Mesendoderm (in vitro differentiated cells): ENCODE measurements around the gene FAM181A. TPM values are rescaled to one million over a fixed set of nuclear protein-coding genes. Genes with fewer than 3 reads are reported as not detected.
A peak's percentile ranks its signal among the peaks of the same experiment; 100 is the strongest.

Source experiments
- DNase-seq: peaks from one replicate; pipeline ENCODE4 v3.0.0; 2013
- H2AK5ac ChIP-seq: 2 replicates; pipeline ENCODE4 v1.6.1; 2013; ENCODE audit warnings: low read length, inconsistent platforms
- H2BK120ac ChIP-seq: 2 replicates; pipeline ENCODE4 v1.6.1; 2013; ENCODE audit warnings: low read depth, mild to moderate bottlenecking, low read length, moderate library complexity, mixed read lengths
- H2BK15ac ChIP-seq: replicated peaks from 2 replicates; pipeline ENCODE4 v1.6.1; 2013; ENCODE audit warnings: low read depth, mild to moderate bottlenecking, moderate library complexity
- H2BK5ac ChIP-seq: 2 replicates; pipeline ENCODE4 v1.6.1; 2013; ENCODE audit warnings: low read length, inconsistent platforms
- H3K18ac ChIP-seq: 2 replicates; pipeline ENCODE4 v1.6.1; 2013; ENCODE audit warnings: mild to moderate bottlenecking, low read length, mixed read lengths
- H3K23ac ChIP-seq: one replicate; pipeline ENCODE4 v1.6.1; 2013; ENCODE audit warnings: low read length
- H3K27ac ChIP-seq: 2 replicates; pipeline ENCODE4 v1.5.1; 2013; ENCODE audit warnings: low read depth, mild to moderate bottlenecking, inconsistent platforms, low read length, moderate library complexity
- H3K27me3 ChIP-seq: 2 replicates; pipeline ENCODE4 v1.6.1; 2013; ENCODE audit warnings: low read length, control low read depth, mild to moderate bottlenecking, inconsistent platforms; ENCODE audit not compliant: insufficient read depth, poor library complexity
- H3K36me3 ChIP-seq: 2 replicates; pipeline ENCODE4 v1.6.1; 2013; ENCODE audit warnings: low read length, inconsistent platforms; ENCODE audit not compliant: control insufficient read depth, insufficient read depth
- H3K4ac ChIP-seq: one replicate; pipeline ENCODE4 v1.6.1; 2013; ENCODE audit warnings: low read depth, mild to moderate bottlenecking, low read length, moderate library complexity
- H3K4me1 ChIP-seq: 2 replicates; pipeline ENCODE4 v1.6.1; 2013; ENCODE audit warnings: low read depth, low read length, inconsistent platforms; ENCODE audit not compliant: control insufficient read depth
- H3K4me2 ChIP-seq: 2 replicates; pipeline ENCODE4 v1.6.1; 2013; ENCODE audit warnings: low read length
- H3K4me3 ChIP-seq: 2 replicates; pipeline ENCODE4 v1.5.1; 2013; ENCODE audit warnings: mild to moderate bottlenecking, low read length
- H3K56ac ChIP-seq: one replicate; pipeline ENCODE4 v1.6.1; 2013; ENCODE audit warnings: low read length
- H3K79me1 ChIP-seq: 2 replicates; pipeline ENCODE4 v1.6.1; 2013; ENCODE audit warnings: low read length, inconsistent platforms
- H3K79me2 ChIP-seq: 2 replicates; pipeline ENCODE4 v1.6.1; 2013; ENCODE audit warnings: mild to moderate bottlenecking, low read length; ENCODE audit not compliant: control insufficient read depth, insufficient read depth
- H3K9ac ChIP-seq: 2 replicates; pipeline ENCODE4 v1.6.1; 2013; ENCODE audit warnings: low read length, inconsistent platforms
- H4K5ac ChIP-seq: one replicate; pipeline ENCODE4 v1.6.1; 2013; ENCODE audit warnings: low read length
- H4K8ac ChIP-seq: one replicate; pipeline ENCODE4 v1.6.1; 2013; ENCODE audit warnings: low read depth, mild to moderate bottlenecking, control low read depth, low read length, moderate library complexity
- WGBS: extraction: QIAGEN DNeasy Blood & Tissue Kit; methylation state at CpG from one replicate; pipeline ENCODE4 v1.1.7; 2013; ENCODE audit warnings: low lambda C conversion rate, missing lambda C conversion rate; ENCODE audit not compliant: insufficient coverage; ENCODE audit errors: extremely low coverage; 5-methylcytosine and 5-hydroxymethylcytosine counted together
- polyA plus RNA-seq, 2 experiments: library from polyadenylated mRNA; stranded (reverse); fragments of 200-250 nt; gene quantifications; one replicate each; pipeline ENCODE4 v1.2.3, GENCODE V29; 2013

FAM181A gene
- polyA plus RNA-seq (2013, experiment 1 of 2): not detected
- polyA plus RNA-seq (2013, experiment 2 of 2): not detected

DNA sequence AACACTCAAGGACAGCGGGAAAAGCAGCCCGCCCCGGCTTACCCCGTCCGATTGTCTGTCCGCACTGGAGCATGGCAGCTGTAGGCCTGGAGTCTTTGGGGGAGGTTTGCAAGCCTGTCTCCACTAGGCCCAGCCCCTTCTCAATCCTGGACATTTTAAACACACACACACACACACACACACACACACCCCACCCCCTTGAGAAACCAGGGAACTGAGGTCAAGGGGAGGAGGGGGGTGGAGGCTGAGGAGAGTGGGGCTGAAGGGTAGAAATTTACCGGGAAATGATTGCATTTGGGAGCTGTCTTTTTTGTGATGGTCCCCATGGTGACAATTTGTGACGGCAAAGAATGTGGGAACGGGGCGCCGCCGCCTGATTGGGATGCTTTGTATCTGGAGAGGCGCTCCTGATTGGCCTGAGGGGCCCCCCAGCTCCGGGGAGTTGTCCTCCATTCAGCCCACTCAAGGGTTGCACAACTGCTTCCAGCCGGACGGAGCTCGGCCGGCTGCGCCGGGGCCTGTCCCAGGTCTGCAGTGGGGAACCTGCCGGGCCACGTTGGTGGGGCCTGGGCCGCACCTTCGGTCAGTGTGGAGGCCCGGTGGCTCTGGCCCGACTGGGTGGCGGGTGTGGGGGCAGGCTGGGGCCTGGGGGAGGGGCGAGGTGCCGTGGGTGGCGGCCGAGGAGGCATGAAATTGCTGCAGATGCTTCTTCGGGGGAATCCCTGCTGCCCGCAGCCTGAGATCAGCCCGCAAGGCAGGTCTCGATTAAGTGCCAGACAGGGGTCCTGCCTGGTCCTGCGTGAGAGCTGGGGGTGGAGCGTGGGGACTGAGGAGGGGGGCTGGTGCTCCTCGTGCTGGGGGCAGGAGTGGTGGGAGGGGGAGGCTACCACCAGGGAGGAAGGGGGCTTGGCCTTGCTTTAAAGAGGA lies at the start of gene FAM181A:
TSS of gene FAM181A (plus strand) at position 472 of the 927 bp plus-strand sequence. CDS start 942 bp downstream, outside the sequence.
- no peak within 1 kb of the TSS for H3K56ac ChIP-seq
- H3K79me1 ChIP-seq: no peaks in the 10 kb centered on the region
- no peak within 1 kb of the TSS for H2BK5ac ChIP-seq
- no peaks in the 10 kb centered on the region for H3K4me1 ChIP-seq
- H3K9ac ChIP-seq: no peak within 1 kb of the TSS
- no peak within 1 kb of the TSS for H4K8ac ChIP-seq
- H3K27me3 ChIP-seq: no peaks in the 10 kb centered on the region
- H3K4me2 ChIP-seq: no peak within 1 kb of the TSS
- no peak within 1 kb of the TSS for H2BK15ac ChIP-seq
- WGBS: no CpG with 5 or more reads among the region's 38 CpGs
- no peak for DNase-seq
- H3K4ac ChIP-seq: no peak within 1 kb of the TSS
- H3K79me2 ChIP-seq: no peaks in the 10 kb centered on the region
- H3K36me3 ChIP-seq: no peaks in the 10 kb centered on the region
- no peak within 1 kb of the TSS for H2AK5ac ChIP-seq
- H3K23ac ChIP-seq: peak within 1 kb of the TSS; percentile 89
- H3K27ac ChIP-seq: no peak within 1 kb of the TSS
- H3K4me3 ChIP-seq: no peak within 1 kb of the TSS
- no peak within 1 kb of the TSS for H4K5ac ChIP-seq
- H3K18ac ChIP-seq: no peak within 1 kb of the TSS
- no peak within 1 kb of the TSS for H2BK120ac ChIP-seq

DNA sequence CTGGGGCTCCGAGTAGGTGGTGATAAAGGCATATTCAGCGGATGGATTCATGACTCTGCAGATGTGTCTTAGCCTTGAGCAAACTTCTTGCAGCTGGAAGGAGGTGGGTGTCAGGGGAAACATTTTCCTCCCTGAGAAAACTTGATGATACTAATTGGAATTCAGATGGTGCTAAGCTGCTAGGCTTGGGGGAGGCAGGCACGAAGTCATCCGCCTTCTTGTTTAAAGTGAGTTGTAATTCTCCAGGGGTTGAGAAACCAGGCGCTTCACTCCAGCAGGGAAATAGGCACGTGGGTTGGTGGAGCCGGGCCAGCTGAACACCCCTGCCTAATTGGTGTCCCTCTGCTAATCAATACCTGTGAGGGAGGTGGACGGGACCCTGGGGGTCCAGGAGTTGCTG lies 48.9 kb upstream of the FAM181A start:
- no peak overlapping the region for H3K9ac ChIP-seq
- no peaks in the 10 kb centered on the region for H3K4me1 ChIP-seq
- H3K4me3 ChIP-seq: no peak overlapping the region
- H3K18ac ChIP-seq: no peak overlapping the region
- H2BK15ac ChIP-seq: no peak overlapping the region
- WGBS: no CpG with 5 or more reads among the region's 8 CpGs
- no peak overlapping the region for H3K27ac ChIP-seq
- H3K4ac ChIP-seq: no peak overlapping the region
- no peak for DNase-seq
- H3K56ac ChIP-seq: no peak overlapping the region
- H2AK5ac ChIP-seq: no peak overlapping the region
- no peak overlapping the region for H2BK5ac ChIP-seq
- no peak overlapping the region for H3K23ac ChIP-seq
- H4K8ac ChIP-seq: no peak overlapping the region
- no peak overlapping the region for H4K5ac ChIP-seq
- no peaks in the 10 kb centered on the region for H3K79me1 ChIP-seq
- H3K36me3 ChIP-seq: no peaks in the 10 kb centered on the region
- H2BK120ac ChIP-seq: no peak overlapping the region
- H3K79me2 ChIP-seq: no peaks in the 10 kb centered on the region
- H3K27me3 ChIP-seq: no peaks in the 10 kb centered on the region
- H3K4me2 ChIP-seq: no peak overlapping the region

DNA sequence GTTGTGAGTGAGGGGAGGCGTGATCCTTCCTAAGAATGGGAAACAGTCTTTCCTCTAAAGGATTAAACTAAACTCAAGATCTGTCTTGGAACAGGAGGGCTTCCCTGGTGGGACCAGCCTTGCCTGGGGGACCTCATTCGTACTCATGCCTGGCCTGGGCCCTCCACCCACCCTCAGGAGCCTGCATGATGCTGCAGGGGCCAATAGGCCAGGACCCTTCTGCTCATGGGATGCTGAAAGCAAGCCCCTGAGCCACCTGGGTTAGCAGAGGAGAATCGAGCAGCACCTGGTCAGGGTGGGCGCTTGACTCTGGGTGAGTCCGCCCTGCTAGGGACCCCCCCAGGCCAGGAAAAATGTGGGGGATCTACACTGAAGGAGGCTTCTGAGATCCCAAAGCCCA lies 48.3 kb upstream of the FAM181A start:
- H4K5ac ChIP-seq: no peak overlapping the region
- H2BK15ac ChIP-seq: no peak overlapping the region
- H3K4ac ChIP-seq: no peak overlapping the region
- no peaks in the 10 kb centered on the region for H3K4me1 ChIP-seq
- H3K79me2 ChIP-seq: no peaks in the 10 kb centered on the region
- H4K8ac ChIP-seq: no peak overlapping the region
- H2AK5ac ChIP-seq: no peak overlapping the region
- H3K23ac ChIP-seq: no peak overlapping the region
- no peaks in the 10 kb centered on the region for H3K79me1 ChIP-seq
- H3K4me3 ChIP-seq: no peak overlapping the region
- no peak overlapping the region for H3K9ac ChIP-seq
- H3K27ac ChIP-seq: no peak overlapping the region
- no peak overlapping the region for H3K4me2 ChIP-seq
- no peak overlapping the region for H2BK5ac ChIP-seq
- H3K18ac ChIP-seq: no peak overlapping the region
- no peak overlapping the region for H3K56ac ChIP-seq
- H3K36me3 ChIP-seq: no peaks in the 10 kb centered on the region
- DNase-seq: no peak
- no peaks in the 10 kb centered on the region for H3K27me3 ChIP-seq
- no peak overlapping the region for H2BK120ac ChIP-seq
- WGBS: no CpG with 5 or more reads among the region's 5 CpGs

DNA sequence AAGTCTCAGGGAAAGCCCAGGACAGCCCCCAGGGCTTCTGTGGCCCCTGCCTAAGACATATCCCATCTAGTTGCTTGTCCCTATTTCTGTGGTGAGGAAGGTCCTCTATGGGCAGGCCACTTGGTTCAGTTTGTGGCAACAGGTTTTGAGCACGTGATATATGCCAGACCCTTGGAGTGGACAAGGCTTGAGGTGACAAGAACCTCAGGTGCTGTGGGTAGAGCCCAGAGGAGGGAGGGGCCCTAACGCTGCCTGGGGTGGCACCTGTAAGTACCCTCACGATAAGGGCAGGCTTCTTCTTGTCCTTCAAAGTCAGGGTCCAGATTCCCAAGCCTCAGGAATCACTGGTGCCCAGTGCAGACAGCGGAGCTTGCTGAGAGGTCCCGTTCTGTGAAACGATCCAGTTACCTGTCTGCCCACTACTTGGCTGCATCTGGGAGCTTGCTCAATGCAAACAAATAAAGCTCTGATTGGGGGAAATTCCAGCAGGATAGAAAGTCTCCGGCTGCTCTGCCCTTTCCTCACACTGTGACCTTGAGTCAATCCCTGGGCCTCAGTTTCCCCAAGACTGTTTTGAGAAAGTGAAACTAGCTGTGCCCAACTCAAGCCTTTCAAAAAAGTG lies 47.7 kb upstream of the FAM181A start:
- H2BK15ac ChIP-seq: no peak overlapping the region
- no peak overlapping the region for H3K23ac ChIP-seq
- H3K4ac ChIP-seq: no peak overlapping the region
- no peaks in the 10 kb centered on the region for H3K79me1 ChIP-seq
- H2BK5ac ChIP-seq: no peak overlapping the region
- H3K4me2 ChIP-seq: no peak overlapping the region
- H3K27me3 ChIP-seq: no peaks in the 10 kb centered on the region
- H4K5ac ChIP-seq: no peak overlapping the region
- no peak overlapping the region for H2AK5ac ChIP-seq
- H3K79me2 ChIP-seq: no peaks in the 10 kb centered on the region
- no peak overlapping the region for H4K8ac ChIP-seq
- no peaks in the 10 kb centered on the region for H3K36me3 ChIP-seq
- no peak overlapping the region for H3K56ac ChIP-seq
- no peak overlapping the region for H3K4me3 ChIP-seq
- no CpG with 5 or more reads among the region's 7 CpGs for WGBS
- no peak overlapping the region for H3K27ac ChIP-seq
- no peaks in the 10 kb centered on the region for H3K4me1 ChIP-seq
- DNase-seq: no peak
- no peak overlapping the region for H2BK120ac ChIP-seq
- no peak overlapping the region for H3K18ac ChIP-seq
- H3K9ac ChIP-seq: no peak overlapping the region

DNA sequence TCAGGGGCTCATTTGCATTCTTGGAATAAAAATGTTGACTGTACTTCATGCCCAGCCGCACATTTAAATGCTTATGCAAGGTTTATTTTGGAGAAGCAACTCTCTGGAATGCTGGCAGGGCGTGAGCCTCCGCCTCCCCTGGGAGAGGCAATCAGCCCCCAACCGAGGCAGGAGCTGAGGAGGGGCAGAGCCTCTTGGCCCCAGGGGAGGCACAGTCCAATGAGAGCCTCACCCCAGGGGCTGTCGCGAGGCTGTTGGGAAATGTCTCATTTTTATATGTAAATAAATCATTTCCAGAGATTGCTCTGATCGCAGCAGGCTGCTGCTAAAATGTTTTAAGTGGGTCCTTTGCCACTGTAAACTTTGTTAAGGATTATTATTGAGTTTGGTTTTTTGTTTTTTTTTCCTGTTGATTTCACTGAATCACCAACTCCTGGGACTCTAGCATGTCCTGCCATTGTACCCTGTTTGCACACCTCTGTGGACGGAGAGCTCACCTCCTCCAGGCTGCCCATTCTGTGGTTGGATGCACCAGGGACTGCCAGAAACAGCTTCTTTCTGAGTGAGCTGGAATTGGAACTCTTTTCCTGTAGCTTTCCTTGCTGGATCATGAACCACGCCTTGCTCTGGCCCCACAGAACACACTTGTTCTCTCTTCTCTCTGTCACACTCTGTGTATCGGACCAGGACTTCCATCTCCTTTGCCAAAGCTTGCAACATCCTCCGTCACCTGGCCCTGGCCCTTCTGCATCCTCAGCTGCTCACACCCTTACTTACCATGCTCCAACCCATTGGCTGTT lies 46.9 kb upstream of the FAM181A start:
- Histone ChIP-seq H3K36me3 (no peaks in the 10 kb centered on the region), H3K27ac (no peak overlapping the region), H3K23ac (no peak overlapping the region), H4K8ac (no peak overlapping the region), H3K4me3 (no peak overlapping the region), H2AK5ac (no peak overlapping the region), H4K5ac (no peak overlapping the region), H2BK120ac (no peak overlapping the region), H3K9ac (no peak overlapping the region), H3K4me2 (no peak overlapping the region), H3K79me2 (no peaks in the 10 kb centered on the region), H3K27me3 (no peaks in the 10 kb centered on the region), H3K79me1 (no peaks in the 10 kb centered on the region), H3K4ac (no peak overlapping the region), H2BK15ac (no peak overlapping the region), H3K18ac (no peak overlapping the region), H3K56ac (no peak overlapping the region), H2BK5ac (no peak overlapping the region), H3K4me1 (no peaks in the 10 kb centered on the region)
- DNase-seq: peak; percentile 34
- WGBS: no CpG with 5 or more reads among the region's 11 CpGs
